ENCODE results near the gene HEY2. TPM values are rescaled to one million over a fixed set of nuclear protein-coding genes. Genes with fewer than 3 reads are reported as not detected.
A peak's percentile ranks its signal among the peaks of the same experiment; 100 is the strongest.

The HEY2 gene
- total and polyA plus RNA-seq, 2 donors (not counting 3 experiments of a cell fraction or from before 2014, with no cell fraction given), result 0.07 TPM; not detected in 1

DNA sequence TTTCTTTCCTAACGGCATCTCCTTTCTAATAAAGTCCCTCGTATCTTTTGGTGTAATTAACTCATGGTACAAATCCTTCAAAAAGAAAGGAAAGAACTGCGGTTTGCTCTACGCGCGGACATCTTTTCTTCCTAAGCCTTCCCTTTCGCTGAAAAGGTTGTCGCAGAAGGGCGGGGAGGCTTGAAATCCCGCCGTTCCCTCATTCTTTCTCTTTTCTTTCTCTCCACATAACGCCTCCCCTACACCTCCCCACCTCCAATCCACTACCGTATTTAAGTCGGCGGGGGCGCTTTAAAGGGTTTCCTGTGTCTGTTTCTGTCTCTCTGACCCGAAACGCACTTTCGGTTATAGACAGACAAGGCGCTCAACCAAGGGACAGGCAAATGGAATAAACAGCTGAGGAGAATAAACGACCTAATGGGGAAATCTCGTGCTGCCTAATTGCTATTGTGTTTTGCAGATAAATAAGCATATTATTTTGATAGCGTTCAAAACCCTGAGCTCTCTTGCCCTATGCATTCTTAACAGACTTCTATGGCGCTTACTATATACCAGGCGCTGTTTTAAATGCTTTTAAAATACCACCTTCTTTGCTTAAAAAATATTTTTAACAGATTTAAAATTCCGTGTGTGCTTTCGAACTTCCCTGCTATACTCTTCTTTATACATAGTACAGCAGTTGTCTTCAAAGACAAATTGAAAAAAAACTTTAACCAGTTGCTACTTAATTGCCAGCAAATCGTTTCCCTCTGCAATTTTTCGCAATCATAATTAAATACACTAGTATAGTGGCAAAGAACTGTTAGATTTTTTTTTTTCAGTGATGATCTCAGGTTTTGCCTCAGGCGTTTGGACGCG, 2.5 kb upstream of the HEY2 start:
- dilution Hi-C loops (cut with MboI; ENCODE audit: extremely low pct_ligation_motif_present, low sequenced_read_pairs), result no loop called here
- peak overlapping the region; percentile 48 for H2AFZ ChIP-seq (ENCODE audit: low read depth, low read length)
- H3K79me2 ChIP-seq (ENCODE audit: control insufficient read depth, insufficient read depth, low read length), result no peaks in the 10 kb centered on the region
- no peak for TF ChIP-seq POLR2AphosphoS5 (IDR thresholded peaks at IDR 0.05; ENCODE audit: insufficient read depth, low read depth, low read length)
- TF ChIP-seq POLR2A (IDR thresholded peaks at IDR 0.05; ENCODE audit: low read depth, low read length), result no peak
- no peak for TF ChIP-seq FOS (IDR thresholded peaks at IDR 0.05; ENCODE audit: borderline replicate concordance, insufficient read depth, low read length)
- TF ChIP-seq GATA2 (IDR thresholded peaks at IDR 0.05; ENCODE audit: insufficient read depth, insufficient read length, low read depth, low read length), result no peak
- TF ChIP-seq EZH2 (IDR thresholded peaks at IDR 0.05; ENCODE audit: borderline replicate concordance, low read depth, low read length, severe bottlenecking), result peak; percentile 27
- TF ChIP-seq, protein P1, sequence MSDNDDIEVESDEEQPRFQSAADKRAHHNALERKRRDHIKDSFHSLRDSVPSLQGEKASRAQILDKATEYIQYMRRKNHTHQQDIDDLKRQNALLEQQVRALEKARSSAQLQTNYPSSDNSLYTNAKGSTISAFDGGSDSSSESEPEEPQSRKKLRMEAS (IDR thresholded peaks at IDR 0.05; ENCODE audit: insufficient read depth, insufficient read length), result no peak
- H3K9me1 ChIP-seq (replicated peaks; ENCODE audit: control insufficient read depth, extremely low read depth, insufficient read depth, low read length), result no peaks in the 10 kb centered on the region
- intact Hi-C loops (cut with micrococcal nuclease), result loop anchor here (5.0 kb wide), 2 partner anchors 235 to 875 kb away; no protein-coding TSS in a partner anchor
- H3K9me3 ChIP-seq (replicated peaks; ENCODE audit: control insufficient read depth, insufficient read depth, low read length), result no peaks in the 10 kb centered on the region
- BruUV-seq (replicated peaks), result no TSS peak
- peak overlapping the region; percentile 19 to 70 (median 64) for H3K4me3 ChIP-seq (replicated peaks in 1 of 3; ENCODE audit: insufficient read depth in 1 of 3, low read depth in 1 of 3, low read length in 3 of 3)
- CTCF ChIA-PET, result interaction anchor here (0.7 kb wide), 1 partner anchor 436 kb away, joined by 3 read pairs; no protein-coding TSS in a partner anchor
- H3K36me3 ChIP-seq (ENCODE audit: control insufficient read depth in 2 of 2, extremely low read depth in 1 of 2, insufficient read depth in 2 of 2, low read length in 2 of 2), result no peaks in the 10 kb centered on the region
- FAIRE-seq, result peak; percentile 37
- H3K27ac ChIP-seq (ENCODE audit: insufficient read depth, low read depth, low read length), result no peak overlapping the region
- peaks cover 62 to 65% of the 10 kb centered on the region in 2 experiments for H3K27me3 ChIP-seq (ENCODE audit: control insufficient read depth in 2 of 2, insufficient read depth in 2 of 2, low read length in 2 of 2)
- peak; percentile 47 for DNase-seq (ENCODE audit: low read depth, low spot score)
- H3K4me1 ChIP-seq (ENCODE audit: control insufficient read depth, extremely low read depth, insufficient read depth, low read length), result peaks cover 33% of the 10 kb centered on the region
- H4K20me1 ChIP-seq (replicated peaks; ENCODE audit: control insufficient read depth, extremely low read depth, insufficient read depth, low read length), result no peaks in the 10 kb centered on the region
- POLR2A ChIA-PET, result no interaction called here
- peak overlapping the region; percentile 87 for H3K4me2 ChIP-seq (ENCODE audit: insufficient read depth, low read length)
- H3K9ac ChIP-seq (replicated peaks; ENCODE audit: extremely low read depth, insufficient read depth, low read length), result peak overlapping the region; percentile 35

Data from endothelial cell of umbilical vein (primary cell).